Common myeloid progenitor, CD34-positive (primary cell): ENCODE data around the gene RAI2. TPM values are rescaled to one million over a fixed set of nuclear protein-coding genes. Genes with fewer than 3 reads are reported as not detected.

Experiments used
- CTCF ChIA-PET: fragments of 350-600 bp; sonication (Branson Sonifier 250); formaldehyde crosslinking; loops from one replicate; lab custom pipeline; 2021; ENCODE audit warnings: antibody characterized with exemption; lab: Charles Lee
- POLR2A ChIA-PET: fragments of 350-600 bp; sonication (Branson Sonifier 250); formaldehyde crosslinking; loops from one replicate; lab custom pipeline; 2021; ENCODE audit warnings: antibody characterized with exemption; lab: Charles Lee
- DNase-seq, 3 donors: peaks; one replicate each; pipeline versions ENCODE4 v3.0.0 to v3.0.0-alpha.2; 2013
- H3K27ac ChIP-seq, 2 experiments: 1 replicate in 1 of 2; 2 replicates in 1 of 2; pipeline ENCODE4 v1.7.0; 2013; ENCODE audit warnings: inconsistent platforms in 2 of 2, low read length in 2 of 2, mild to moderate bottlenecking in 2 of 2, low read depth in 1 of 2, moderate library complexity in 1 of 2; ENCODE audit not compliant: severe bottlenecking in 2 of 2, insufficient read depth in 1 of 2, poor library complexity in 1 of 2
- H3K27me3 ChIP-seq, 5 experiments: replicated peaks in 2 of 5; 1 replicate in 3 of 5; 2 replicates in 2 of 5; pipeline versions ENCODE4 v1.6.1 to v1.7.0; 2013; ENCODE audit warnings: low read length in 4 of 5, mild to moderate bottlenecking in 2 of 5, moderate library complexity in 2 of 5, inconsistent platforms in 1 of 5; ENCODE audit not compliant: insufficient read depth in 5 of 5, control insufficient read depth in 4 of 5
- H3K36me3 ChIP-seq, 4 experiments: 1 replicate in 2 of 4; 2 replicates in 2 of 4; pipeline versions ENCODE4 v1.6.1 to v1.7.0; 2013; ENCODE audit warnings: low read length in 3 of 4, control low read depth in 1 of 4, mild to moderate bottlenecking in 1 of 4; ENCODE audit not compliant: control insufficient read depth in 4 of 4, insufficient read depth in 4 of 4
- H3K4me1 ChIP-seq, 4 experiments: 1 replicate in 3 of 4; 2 replicates in 1 of 4; pipeline versions ENCODE4 v1.6.1 to v1.7.1; 2013; ENCODE audit warnings: low read length in 3 of 4, mild to moderate bottlenecking in 3 of 4, control low read depth in 1 of 4, inconsistent platforms in 1 of 4, moderate library complexity in 1 of 4; ENCODE audit not compliant: control insufficient read depth in 4 of 4, insufficient read depth in 4 of 4; ENCODE audit errors: control extremely low read depth in 1 of 4
- H3K4me3 ChIP-seq, 7 experiments: 1 replicate in 4 of 7; 2 replicates in 3 of 7; pipeline versions ENCODE4 v1.5.1 to v1.7.0; 2013; ENCODE audit warnings: mild to moderate bottlenecking in 7 of 7, low read length in 6 of 7, moderate library complexity in 6 of 7, inconsistent platforms in 2 of 7, low read depth in 2 of 7, control low read depth in 1 of 7; ENCODE audit not compliant: insufficient read depth in 4 of 7, control insufficient read depth in 1 of 7; ENCODE audit errors: extremely low read depth in 1 of 7
- H3K9me3 ChIP-seq, 5 experiments: 1 replicate in 4 of 5; 2 replicates in 1 of 5; pipeline versions ENCODE4 v1.6.1 to v1.7.1; 2013; ENCODE audit warnings: low read length in 4 of 5, mild to moderate bottlenecking in 2 of 5, inconsistent platforms in 1 of 5, low read depth in 1 of 5, moderate library complexity in 1 of 5; ENCODE audit not compliant: control insufficient read depth in 4 of 5, insufficient read depth in 2 of 5; ENCODE audit errors: control extremely low read depth in 1 of 5
- WGBS: methylation state at CpG from one replicate; pipeline ENCODE4 v1.1.5; 2013; ENCODE audit not compliant: insufficient coverage; 5-methylcytosine and 5-hydroxymethylcytosine counted together
- polyA plus RNA-seq: library from polyadenylated mRNA; unstranded; fragments of 120-200 nt; gene quantifications from one replicate; pipeline ENCODE4 v1.2.1, GENCODE V29; 2013

The RAI2 gene
- 0.04 TPM for polyA plus RNA-seq

DNA sequence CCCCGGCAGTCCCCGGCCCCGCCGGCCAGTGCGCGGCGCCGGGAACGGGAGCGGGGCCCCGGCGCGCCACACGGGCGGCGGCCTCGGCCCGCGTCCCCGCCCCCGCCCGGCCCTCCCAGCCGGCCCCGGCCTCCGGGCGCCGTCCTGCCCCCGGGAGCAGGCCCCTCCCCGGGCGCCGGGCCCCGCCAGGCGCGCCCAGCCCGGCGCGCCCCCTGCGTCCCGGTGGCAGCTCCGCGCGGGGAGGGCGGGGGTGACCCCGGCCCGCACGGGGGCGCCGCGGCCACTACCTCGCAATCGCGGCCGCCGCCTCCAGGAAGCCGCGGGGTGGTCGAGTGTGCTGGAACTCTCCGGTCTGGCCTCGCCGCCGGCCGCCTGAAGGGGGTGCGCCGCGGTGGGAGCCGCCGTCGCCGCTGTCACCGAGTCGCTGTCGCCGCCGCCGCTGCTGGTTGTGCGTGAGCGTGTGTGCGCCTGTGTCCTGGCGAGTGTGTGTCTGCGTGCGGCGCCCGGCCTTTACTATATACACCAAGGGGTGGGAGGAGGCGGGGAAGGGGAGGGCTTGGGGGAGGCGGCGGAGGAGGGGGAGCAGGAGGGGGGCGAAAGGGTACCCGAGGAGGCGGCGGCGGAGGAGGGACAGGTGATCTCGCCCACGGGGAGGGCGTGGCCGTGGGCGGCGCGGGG is at the start of gene RAI2:
RAI2 (minus strand) TSS at position 488 of the 678 bp plus-strand sequence. CDS start 59,288 bp downstream, outside the sequence.
- peak in 2 of 3 donors; percentile 35 to 57 for DNase-seq
- Histone ChIP-seq H3K4me3 (peak within 1 kb of the TSS in 4 of 7 experiments; percentile 10 to 63 (median 43)), H3K27me3 (peaks cover 2 to 87% (median 47%) of the 10 kb centered on the region in 5 experiments), H3K4me1 (peaks cover 0 to 8% (median 0%) of the 10 kb centered on the region in 4 experiments), H3K27ac (no peak within 1 kb of the TSS), H3K9me3 (no peaks in the 10 kb centered on the region), H3K36me3 (no peaks in the 10 kb centered on the region)
- POLR2A ChIA-PET: no interaction called here
- CTCF ChIA-PET: no interaction called here
- WGBS: 34% methylated on average over 61 of the region's 98 CpGs

DNA sequence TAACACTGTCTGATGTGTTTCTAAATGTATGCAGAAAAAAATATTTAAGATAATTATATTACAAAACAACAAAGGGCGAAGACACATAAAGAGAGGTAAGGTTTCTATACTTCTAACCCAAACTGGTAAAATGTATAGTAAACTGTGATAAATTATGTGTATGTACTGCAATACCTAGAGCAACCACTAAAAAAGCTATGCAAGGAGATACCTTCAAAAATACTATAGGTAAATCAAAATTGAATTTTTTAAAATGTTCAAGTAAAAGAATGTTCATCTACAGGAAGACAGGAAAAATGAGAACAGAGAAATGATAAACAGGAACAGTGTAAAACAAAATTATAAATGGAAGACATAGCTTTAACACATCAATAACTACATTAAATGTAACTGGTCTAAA is 27.3 kb upstream of the RAI2 start:
- POLR2A ChIA-PET: no interaction called here
- no CpG with 5 or more reads among the region's 1 CpG for WGBS
- CTCF ChIA-PET: no interaction called here
- Histone ChIP-seq H3K9me3 (no peaks in the 10 kb centered on the region), H3K4me3 (no peak overlapping the region), H3K27me3 (peaks cover 0 to 7% (median 0%) of the 10 kb centered on the region in 5 experiments), H3K36me3 (no peaks in the 10 kb centered on the region), H3K27ac (no peak overlapping the region), H3K4me1 (no peaks in the 10 kb centered on the region)
- no peak for DNase-seq

DNA sequence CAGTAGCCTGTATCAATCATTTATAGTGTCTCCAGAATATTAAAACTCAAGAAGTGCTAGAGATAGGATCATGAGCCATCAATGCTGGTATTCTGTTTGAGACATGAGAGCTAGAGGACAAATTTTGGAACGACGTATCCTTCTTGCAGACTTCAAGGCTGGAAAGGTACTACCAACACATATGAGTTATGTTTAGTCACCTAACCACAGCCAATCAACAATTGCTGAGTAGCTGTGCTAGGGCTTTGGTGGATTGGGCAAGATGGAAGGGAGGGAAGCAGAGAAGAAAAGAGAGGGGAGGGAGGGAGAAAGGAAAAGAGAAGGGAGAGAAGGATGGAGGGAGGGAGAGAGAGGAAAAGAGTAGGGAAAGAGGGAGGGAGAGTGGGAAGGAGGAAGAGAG is 21.6 kb upstream of the RAI2 start:
- Histone ChIP-seq H3K27ac (no peak overlapping the region), H3K4me3 (no peak overlapping the region), H3K4me1 (no peaks in the 10 kb centered on the region), H3K36me3 (no peaks in the 10 kb centered on the region), H3K9me3 (no peaks in the 10 kb centered on the region), H3K27me3 (peaks cover 0 to 16% (median 0%) of the 10 kb centered on the region in 5 experiments)
- DNase-seq: no peak
- ChIA-PET CTCF (no interaction called here), POLR2A (no interaction called here)
- 83% methylated on average over 2 of the region's 2 CpGs for WGBS

DNA sequence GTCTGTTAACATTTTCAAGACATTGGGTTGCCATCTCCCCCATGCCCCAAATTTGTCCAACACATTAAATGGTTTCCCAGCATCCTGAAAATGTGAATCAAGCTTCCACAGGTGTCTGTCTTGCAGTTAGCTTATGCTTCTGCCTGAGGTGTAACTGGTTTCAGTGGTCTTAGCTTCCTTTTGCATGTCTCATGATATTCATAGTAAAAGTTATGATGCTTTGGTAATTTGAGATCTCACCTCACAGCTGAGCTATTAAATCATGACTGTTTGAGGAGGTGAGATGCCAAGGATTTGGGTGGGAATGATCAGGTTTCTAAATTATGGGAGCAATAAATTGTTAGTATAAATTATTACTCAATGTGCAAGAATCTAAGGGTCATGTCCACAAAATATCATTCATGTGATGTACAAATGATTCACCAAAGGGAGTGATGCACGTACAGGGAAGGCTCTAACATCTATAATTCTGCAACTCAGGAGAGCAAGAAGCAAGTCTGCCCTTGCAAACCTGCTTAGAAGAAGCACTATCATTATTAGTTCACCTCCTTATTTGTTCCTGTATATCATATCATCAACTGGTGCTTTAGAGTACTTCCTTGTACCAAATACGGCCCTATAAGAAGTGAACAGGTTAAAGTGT is 17.1 kb upstream of the RAI2 start:
- CTCF ChIA-PET: no interaction called here

GRCh38 chrX:17876135-17876534 is 15.0 kb upstream of the RAI2 start:
- ChIA-PET POLR2A (no interaction called here), CTCF (no interaction called here)
- DNase-seq: no peak
- H3K36me3 ChIP-seq: no peaks in the 10 kb centered on the region
- H3K4me3 ChIP-seq: no peak overlapping the region
- H3K27ac ChIP-seq: no peak overlapping the region
- H3K9me3 ChIP-seq: peaks cover 0 to 4% (median 0%) of the 10 kb centered on the region in 5 experiments
- H3K4me1 ChIP-seq: no peaks in the 10 kb centered on the region
- H3K27me3 ChIP-seq: peaks cover 0 to 3% (median 0%) of the 10 kb centered on the region in 5 experiments

More for the DNA sequence above, 17.1 kb upstream of the RAI2 start:
- Histone ChIP-seq H3K9me3 (peaks cover 0 to 4% (median 0%) of the 10 kb centered on the region in 5 experiments), H3K27me3 (peaks cover 0 to 9% (median 0%) of the 10 kb centered on the region in 5 experiments), H3K4me1 (no peaks in the 10 kb centered on the region), H3K4me3 (no peak overlapping the region), H3K36me3 (no peaks in the 10 kb centered on the region), H3K27ac (no peak overlapping the region)
- POLR2A ChIA-PET: no interaction called here
- WGBS: 33% methylated on average over 1 of the region's 2 CpGs
- no peak for DNase-seq

GRCh38 chrX:17869580-17869979 is 8.5 kb upstream of the RAI2 start:
- Histone ChIP-seq H3K9me3 (no peaks in the 10 kb centered on the region), H3K4me3 (no peak overlapping the region), H3K27ac (no peak overlapping the region), H3K36me3 (no peaks in the 10 kb centered on the region), H3K4me1 (no peaks in the 10 kb centered on the region), H3K27me3 (peaks cover 0 to 14% (median 5%) of the 10 kb centered on the region in 5 experiments)
- DNase-seq: no peak
- no CpG with 5 or more reads among the region's 2 CpGs for WGBS
- POLR2A ChIA-PET: no interaction called here
- CTCF ChIA-PET: no interaction called here

DNA sequence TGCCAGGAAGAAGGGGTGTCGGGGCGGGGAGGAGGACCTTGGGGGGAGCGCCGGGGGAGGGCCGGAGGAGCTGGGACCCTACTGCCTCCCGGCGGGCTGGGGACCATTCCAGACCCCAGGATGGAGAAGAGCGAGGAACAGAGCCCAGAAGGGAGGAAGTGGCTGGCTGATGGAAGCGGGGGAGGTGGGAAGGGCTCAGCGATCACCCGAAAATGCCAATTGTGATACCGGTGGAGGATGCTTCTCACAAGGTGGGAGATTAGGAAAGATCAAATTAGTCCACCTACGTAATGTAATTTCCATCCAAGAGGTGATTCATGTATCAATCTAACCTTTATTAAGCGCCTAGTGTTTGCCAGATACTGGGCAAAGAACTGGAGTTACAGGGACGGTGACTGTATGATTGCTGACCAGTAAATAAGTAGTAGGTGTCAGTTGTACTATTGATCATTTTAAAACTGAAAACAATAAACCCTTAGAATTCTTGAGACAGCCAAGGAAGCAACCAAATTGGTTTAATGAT is 452 bp upstream of the RAI2 start:
- H3K4me3 ChIP-seq: peak overlapping the region in 1 of 7 experiments; percentile 42
- ChIA-PET CTCF (no interaction called here), POLR2A (no interaction called here)
- no peak for DNase-seq
- H3K9me3 ChIP-seq: no peaks in the 10 kb centered on the region
- H3K4me1 ChIP-seq: peaks cover 0 to 8% (median 0%) of the 10 kb centered on the region in 4 experiments
- H3K27ac ChIP-seq: no peak overlapping the region
- no peaks in the 10 kb centered on the region for H3K36me3 ChIP-seq
- WGBS: 39% methylated on average over 9 of the region's 15 CpGs
- H3K27me3 ChIP-seq: peaks cover 2 to 86% (median 47%) of the 10 kb centered on the region in 5 experiments
